DMS114 treated with DMSO at 0.1 percent for 48 hours (cell line): ENCODE measurements around the gene UBQLNL.

Experiments used
- DNase-seq: peaks from one replicate; lab custom pipeline; 2025; ENCODE audit not compliant: unreplicated experiment; lab: John Stamatoyannopoulos, UW

The UBQLNL gene, protein sequence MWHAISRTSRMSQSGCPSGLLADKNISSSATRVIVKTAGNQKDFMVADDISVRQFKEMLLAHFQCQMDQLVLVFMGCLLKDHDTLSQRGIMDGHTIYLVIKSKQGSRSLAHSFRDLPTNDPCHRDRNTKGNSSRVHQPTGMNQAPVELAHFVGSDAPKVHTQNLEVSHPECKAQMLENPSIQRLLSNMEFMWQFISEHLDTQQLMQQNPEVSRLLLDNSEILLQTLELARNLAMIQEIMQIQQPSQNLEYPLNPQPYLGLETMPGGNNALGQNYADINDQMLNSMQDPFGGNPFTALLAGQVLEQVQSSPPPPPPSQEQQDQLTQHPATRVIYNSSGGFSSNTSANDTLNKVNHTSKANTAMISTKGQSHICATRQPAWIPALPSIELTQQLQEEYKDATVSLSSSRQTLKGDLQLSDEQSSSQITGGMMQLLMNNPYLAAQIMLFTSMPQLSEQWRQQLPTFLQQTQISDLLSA

DNA sequence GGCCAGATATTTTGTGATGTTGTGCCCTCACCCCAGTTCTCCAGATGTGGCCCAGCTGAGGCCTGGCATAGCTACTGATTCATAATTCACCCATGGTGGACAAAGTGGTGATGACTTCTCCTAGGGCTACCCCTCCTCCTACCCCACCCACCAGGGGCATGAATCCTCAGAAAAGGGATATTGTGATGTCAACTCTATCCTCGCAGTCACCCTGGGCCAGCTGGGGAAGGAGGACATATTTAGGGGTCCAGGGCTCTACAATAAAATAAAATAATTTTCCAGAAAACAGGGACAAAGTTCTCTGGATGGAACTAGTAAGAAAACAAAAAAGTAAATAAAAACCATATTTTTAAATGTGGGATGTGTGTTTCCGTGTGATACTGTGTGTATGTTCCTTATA lies at the start of gene UBQLNL:
TSS of gene UBQLNL (minus strand) at position 101 of the 400 bp plus-strand sequence. CDS start 258 bp downstream, outside the sequence.
- no peak for DNase-seq

DNA sequence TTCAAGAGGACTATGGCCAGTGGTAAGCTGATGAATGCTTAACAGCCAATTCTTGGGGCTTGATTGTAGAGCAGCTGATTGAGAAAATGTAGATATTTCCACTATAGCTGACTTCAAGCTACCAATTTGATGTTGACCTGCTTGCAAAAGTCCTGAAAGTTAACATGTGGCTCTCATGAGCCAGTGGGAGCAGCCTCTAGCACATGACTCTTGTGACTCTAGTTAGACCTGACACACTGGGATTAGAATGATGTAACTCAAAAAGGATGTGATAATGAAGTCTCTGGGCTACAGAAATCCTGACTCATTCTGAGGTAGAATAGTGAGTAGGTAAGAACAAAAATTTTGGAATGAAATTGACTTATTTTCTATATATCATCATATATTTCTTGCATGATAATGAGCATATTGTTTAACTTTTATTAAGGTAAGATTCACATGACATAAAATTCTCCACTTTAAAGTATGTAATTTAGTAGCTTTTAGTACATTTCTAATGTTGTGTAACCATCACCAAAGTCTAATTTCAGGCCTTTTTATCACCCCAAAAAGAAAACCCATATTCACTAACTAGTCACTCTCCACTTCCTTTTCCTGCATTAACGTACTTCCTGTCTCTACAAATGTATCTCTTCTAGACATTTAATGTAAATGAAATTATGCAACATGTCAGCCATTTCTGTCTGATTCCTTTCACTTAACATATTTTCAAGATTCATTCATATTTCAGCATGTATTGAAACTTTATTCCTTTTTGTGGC lies 47.9 kb upstream of the UBQLNL start:
- no peak for DNase-seq

DNA sequence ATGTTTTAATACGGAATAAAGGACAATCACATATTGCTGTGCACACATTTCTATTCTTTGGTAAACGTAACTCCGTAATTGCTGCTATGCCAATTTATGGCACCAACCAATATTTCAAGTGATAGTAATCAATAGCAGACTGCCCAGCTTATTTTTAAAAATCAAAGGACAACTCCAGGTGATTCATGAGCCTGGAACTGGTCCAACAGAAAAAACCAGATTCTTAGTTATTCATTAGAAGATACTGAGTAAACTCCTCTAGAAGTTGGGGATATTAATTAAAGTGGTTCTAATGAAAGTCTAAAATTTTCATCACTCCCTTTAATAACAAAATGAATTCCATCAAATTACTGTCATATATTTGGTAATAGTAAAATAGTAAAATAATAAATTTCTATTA lies 41.3 kb upstream of the UBQLNL start:
- DNase-seq: no peak

DNA sequence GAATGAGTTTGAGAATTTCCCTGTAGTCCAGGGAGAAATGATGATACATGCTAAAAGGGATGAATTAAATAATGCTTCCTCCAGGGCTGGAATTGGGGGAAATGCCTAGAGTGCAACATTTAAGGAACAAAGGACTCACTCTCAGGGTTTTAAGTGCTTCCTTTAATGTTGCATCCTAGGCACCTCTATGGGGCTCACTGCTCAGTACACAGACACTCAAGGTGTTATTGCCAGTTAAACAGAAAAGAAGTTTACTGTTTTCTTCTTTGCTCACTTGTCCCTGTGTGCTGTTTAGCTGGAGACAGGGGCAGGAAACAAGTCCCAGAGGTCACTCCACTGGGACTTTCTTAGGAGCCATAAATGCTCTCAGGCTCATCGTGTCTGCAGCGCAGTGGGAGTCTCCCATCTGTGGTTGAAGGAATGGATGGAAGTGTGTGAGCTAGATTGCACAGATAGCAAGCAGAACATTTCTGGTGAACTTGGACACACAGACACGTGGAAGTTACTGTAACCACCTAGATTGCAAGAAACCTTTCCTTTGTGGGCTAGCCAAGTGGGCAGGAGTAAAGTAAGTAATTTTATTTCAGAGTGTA lies 40.2 kb upstream of the UBQLNL start:
- no peak for DNase-seq

DNA sequence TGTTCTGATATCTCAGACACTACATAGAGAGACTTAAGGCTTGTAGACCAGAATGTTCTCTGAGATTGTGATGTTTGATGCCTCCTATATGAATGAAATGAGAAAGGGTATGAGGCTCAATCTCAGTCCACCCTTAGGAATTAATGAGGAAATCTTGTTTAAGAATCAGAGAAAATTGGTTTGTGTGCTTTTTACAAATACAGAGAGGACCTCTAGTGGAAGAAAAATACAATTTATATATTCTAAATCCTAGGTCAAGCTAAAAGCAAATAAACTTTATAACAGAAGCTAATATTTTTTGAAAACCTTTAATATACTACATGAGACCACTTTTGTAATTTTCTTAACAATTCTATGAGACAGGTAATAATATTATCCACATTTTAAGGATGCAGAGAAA lies 36.8 kb upstream of the UBQLNL start:
- no peak for DNase-seq

DNA sequence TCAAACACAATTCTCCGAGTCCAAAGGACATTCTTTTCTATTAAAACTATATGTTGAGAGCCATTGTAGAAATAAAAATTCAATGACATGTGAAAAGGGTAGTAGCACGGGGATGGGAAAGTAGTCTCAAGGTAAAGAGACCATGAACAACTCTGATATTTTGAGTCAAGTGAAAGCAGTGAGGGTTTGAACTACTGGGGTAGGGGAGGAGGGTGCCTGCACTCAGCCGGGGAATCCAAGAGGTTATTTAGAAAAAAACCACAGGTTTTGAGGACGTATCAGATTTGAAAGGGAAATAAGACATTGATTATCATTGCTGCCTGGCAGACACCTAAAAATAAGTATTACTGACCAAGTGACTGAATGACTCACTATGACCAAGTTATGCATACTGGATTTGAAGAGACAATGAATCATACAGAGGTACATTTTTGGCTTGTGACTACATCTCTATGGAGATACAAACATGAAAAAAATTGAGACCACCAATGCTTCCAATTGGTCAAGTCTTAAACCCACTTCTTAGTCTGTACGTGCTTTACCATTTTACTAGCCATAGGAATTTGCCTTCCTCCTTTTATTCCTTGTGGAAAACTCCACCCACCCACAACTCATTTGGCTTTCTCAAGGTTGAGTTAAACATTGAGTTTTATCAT lies 34.1 kb upstream of the UBQLNL start:
- DNase-seq: no peak

DNA sequence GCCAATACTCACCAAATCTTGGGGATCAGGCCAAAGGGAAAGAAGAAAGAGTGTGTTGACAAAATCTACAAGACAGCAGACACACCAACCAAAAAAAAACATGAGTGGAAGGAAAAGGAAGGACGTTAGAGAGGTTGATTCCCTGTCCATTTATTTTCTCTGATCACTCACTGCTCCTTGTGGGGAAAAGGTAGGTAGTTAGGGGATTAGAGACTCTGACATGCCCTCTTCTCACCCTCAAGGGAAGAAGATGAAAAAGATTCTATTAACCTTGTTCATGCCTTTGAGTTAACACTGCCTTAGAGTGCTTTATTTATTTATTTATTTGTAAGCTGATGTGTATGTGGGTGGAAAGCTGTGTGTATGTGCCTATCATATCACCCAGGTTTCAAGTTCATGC lies 31.9 kb upstream of the UBQLNL start, which contains the start of gene OR52H1:
TSS of gene OR52H1 (minus strand) at position 101 of the 400 bp plus-strand sequence. CDS start 3,035 bp downstream, outside the sequence.
- DNase-seq: no peak

DNA sequence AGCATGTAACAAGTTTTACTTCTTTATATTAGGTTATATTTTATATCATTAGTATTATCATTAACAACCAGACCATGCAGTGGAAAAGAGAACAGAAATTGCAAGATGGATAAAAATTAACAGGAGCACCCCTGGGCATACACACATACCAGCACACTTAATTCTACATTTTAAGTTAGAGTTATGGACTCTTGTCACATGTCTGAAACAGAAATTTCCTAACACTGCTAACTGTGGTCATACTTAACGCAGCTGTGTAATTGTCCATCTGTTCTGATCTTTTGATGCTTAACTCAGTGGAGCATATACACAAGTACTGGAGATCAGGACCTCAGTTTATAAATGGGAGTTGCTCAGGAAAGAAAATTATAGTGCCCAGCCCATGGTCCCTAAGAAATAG lies 31.5 kb upstream of the UBQLNL start:
- no peak for DNase-seq

DNA sequence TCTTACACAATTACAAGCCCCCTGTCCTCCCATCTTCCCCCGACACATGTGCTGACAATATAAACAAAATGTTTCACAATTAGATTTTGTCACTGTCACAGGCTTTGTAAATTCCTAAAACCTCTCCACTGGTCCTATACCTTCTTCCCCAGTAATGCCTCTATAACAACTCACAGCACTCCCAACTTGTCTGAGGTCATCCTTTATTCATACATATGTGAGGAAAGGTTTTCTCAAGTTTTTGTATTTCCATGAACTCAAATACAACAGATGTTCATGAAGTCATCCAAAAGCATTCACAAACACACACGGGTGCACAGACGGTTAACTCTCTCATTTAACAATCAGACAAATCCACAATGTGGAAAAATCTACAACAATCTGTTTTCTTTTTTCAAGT lies 30.0 kb upstream of the UBQLNL start:
- no peak for DNase-seq

DNA sequence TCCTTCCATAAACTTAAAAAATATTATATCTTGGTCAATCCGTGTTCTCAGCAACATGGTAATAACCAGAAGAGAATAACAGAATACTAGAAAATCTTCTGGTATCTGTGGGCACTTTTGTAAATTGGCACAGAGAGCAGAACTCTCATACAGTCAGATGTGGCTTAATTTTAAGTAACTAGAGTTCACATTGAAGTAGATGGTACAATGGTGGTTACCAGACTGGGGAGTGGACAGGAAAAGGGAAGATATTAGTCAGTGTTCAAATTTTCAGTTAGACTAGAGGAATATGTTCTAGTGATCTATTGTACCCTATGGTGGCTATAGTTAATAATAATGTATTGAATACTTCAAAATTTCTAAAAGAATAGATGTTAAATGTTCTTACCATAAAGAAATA lies 24.9 kb upstream of the UBQLNL start:
- DNase-seq: no peak

DNA sequence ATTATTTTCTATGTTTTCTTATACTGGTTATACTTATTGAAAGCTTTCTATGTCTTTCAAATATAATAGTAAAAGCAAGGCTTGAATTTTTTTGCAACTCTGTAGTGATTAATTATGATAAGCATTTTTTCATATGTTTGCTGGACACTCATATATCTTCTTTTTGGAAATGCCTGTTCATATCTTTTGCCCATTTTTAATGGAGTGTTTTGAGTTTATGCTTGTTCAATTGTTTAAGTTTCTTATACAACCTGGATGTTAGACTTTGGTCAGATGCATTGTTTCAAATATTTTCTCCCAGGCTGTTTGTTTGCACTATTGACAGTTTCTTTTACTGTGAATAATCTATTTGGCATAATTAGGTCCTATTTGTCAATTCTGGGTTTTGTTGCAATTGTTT lies 20.0 kb upstream of the UBQLNL start:
- DNase-seq: no peak

DNA sequence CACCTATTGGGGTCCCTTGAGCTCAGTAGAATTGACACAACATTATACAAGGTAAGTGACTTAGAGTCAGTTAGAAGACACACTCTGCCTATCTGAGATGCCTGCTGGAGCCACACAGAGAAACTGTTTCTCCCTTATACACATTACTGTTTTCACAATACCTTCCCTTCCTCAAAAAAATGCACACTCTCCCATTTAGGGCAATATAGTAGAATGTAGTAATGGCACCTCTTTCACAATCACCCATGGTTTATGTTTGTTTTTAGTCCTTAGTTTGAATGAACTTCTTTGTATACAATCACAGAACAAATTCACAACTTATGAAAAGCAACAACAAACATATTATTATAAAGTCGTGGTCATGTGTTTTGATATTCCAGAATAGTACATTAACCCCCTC lies 17.5 kb upstream of the UBQLNL start:
- DNase-seq: no peak

DNA sequence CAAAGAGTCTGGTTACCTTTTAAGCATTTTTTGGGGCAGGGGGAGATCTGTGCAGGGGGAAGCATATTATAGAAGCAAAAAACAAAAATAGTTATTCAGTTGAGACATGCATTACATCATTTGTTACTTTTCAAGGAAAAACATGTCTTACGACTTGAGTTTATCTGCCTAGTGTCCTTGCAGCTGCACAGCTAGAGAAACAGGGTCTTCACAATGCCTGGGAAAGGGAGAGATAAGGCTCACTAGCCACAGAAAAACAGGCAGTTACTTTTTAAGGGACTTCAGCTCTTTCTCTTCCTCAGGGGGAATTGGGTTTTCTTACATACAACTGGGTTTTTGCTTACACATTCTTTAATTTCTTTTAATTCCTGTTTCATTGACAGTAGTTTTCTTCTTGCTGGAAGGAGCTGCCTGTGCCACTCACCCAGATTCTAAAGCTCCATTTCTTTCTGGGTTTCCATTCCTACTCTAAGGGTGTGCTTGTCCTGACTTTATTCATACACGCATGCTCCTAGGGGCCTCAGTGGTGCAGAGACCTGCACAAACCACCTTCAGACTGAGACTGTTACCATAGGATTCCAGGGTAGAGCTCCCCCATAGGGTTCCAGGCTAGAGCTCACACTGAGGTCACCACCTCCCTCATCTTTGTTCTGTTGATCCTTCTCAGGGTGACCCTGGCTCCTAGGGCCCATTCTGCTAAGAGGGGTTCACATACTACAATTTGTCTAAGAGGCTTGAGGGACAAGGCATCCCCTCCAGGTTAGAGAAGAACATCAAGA lies 14.7 kb upstream of the UBQLNL start:
- no peak for DNase-seq

DNA sequence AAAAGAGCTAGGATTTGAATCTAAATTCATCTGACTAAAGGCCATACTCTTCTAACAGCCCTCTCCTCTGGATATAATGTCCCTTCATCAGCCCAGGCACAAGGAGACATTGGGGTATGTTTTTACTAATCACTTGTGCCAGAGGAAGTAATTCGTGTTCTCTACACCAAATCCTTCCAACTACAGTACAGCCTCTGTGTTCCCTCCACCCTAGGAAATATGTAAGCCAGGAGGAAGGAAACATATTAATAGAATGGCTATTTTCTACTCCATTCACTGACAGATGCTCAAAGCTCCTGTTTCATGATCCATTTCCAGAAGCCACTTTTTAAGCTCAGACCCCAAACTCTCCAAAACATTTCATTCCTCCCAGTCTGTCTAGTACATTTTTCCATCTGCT lies 12.0 kb upstream of the UBQLNL start:
- DNase-seq: no peak

DNA sequence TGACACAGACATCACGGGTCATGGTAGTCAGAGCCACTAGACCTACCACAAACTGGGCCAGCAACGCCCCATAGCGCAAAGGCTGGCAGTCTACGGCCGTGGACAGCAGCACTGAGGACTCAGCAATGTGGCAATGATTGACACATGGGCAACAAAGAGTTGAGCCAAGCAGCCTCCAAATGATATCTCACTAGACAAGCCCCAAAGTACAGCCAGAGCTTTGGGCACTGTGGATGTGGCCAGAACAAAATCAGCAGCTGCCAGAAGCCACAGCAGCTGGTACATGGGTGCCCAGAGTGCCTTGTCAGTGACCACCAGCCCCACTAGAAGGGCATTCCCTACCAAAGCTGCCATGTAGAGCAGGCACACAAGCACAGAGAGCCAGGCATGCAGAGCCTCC lies 11.2 kb upstream of the UBQLNL start:
- DNase-seq: no peak

DNA sequence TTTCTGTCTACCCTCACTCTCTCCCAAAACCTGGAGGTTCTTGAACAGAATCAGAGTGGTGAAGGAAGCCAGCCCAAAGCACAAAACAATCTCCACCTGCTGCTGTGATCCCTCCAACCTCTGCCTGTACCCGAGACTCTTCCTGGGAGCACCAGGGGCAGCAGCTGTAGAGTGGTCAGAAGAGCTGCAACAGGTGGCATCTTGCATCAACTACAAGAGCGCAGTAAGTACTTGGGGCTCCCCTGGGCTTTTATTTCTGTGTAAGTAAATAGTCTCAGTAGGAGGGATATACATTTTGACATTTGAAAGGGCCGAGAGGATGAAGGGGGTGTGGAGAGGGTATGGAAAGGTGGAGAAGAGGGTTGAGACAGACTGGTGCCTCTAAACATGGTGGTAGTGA lies 8.3 kb upstream of the UBQLNL start:
- no peak for DNase-seq

DNA sequence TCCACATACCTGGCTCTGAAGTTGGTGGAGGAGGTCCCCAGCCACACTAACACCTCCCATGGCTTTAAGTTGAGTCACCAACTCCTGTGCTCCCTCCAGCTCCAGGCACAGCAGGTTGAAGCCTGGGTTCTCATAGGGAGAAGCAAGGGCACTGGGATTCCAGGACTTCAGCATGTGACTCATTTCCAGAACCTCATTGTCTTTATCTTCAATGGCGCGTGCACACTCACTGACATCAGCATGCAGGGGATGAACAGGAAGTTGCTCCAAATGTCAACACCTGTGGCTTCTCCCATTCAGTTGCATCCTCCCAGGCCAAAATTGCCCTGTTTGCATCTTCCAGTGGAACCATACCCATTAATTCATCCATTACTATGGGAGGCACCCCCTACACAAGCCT lies 5.8 kb upstream of the UBQLNL start:
- no peak for DNase-seq

DNA sequence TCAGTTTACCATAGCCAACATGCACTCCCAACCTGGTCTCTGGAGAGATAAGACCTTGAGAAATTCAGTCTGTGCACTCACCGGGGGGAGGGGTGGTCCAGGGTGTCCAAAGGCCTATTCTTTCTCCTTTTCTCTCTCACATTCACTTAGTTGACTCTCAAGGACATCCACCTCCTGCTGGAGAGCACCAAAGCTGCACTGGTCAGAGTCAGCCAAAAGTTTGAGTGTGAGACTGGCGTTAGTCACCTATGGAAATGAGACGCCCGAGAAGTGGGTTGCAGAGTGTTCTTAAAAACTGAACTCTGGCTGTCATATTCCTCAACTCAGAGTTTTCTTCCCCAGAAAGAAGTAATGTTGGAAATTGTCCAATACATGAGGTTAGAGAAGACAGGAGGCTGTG lies 5.0 kb upstream of the UBQLNL start:
- DNase-seq: no peak

DNA sequence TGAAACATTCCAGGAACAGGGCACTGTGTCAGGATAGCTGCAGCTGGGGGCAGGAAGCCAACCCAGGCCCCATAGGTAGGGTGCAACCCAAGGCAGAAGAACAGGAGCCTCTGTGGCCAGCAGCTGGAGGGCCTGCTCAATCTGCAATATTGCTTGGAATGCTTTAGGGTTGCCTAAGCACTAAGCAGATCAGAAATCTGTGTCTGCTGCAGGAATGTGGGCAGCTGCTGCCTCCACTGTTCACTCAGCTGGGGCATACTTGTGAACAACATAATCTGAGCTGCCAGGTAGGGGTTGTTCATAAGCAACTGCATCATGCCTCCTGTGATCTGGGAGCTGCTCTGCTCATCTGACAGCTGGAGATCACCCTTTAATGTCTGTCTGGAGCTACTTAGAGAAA lies 1.7 kb downstream of the UBQLNL start:
- DNase-seq: no peak

DNA sequence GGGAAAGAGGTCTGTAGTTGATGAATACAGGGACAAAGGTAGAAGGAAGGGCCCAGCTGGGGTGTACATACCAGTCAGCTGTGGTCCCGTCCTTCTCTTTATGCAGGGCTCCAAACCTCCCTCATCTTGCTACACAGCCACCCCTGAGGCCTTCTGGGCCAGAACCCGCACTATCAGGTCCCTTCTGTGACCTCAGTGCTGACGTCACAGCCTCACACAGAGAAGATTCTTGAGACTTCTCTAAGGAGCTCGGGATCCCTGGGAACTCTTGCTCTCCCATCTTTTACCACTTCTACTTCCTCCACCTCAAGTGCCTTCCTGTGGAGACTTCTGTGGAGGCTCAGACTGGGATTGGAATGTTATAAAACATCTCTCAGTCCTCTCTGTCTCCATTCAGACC lies 6.7 kb downstream of the UBQLNL start, which contains the start of gene UBQLN3:
TSS of gene UBQLN3 (minus strand) at position 155 of the 400 bp plus-strand sequence. CDS start 399 bp downstream, outside the sequence.
- DNase-seq: no peak
